Neutrophil (primary cell): Measurements from ENCODE around the gene FBXL17.

Experiments used
- H3K27ac ChIP-seq: fragments of 200-600 bp; sonication (generic); 2 replicates; pipeline ENCODE4 v1.5.1; 2016; ENCODE audit warnings: mild to moderate bottlenecking, moderate library complexity
- H3K27me3 ChIP-seq: fragments of 200-600 bp; sonication (generic); 2 replicates; pipeline ENCODE4 v1.6.0; 2016; ENCODE audit warnings: mild to moderate bottlenecking
- H3K36me3 ChIP-seq: fragments of 200-600 bp; sonication (generic); 2 replicates; pipeline ENCODE4 v1.5.1; 2017
- H3K4me1 ChIP-seq, 2 experiments: fragments of 200-600 bp in 1 of 2; sonication (generic) in 1 of 2; 1 replicate in 1 of 2; 2 replicates in 1 of 2; pipeline versions ENCODE4 v1.5.1 to v1.6.1; 2013 to 2016; ENCODE audit warnings: low read depth in 1 of 2, low read length in 1 of 2, mild to moderate bottlenecking in 1 of 2, moderate library complexity in 1 of 2; ENCODE audit not compliant: control insufficient read depth in 1 of 2, insufficient read depth in 1 of 2
- H3K4me3 ChIP-seq, 2 experiments: fragments of 200-600 bp in 1 of 2; sonication (generic) in 1 of 2; 1 replicate in 1 of 2; 2 replicates in 1 of 2; pipeline ENCODE4 v1.5.1; 2013 to 2016; ENCODE audit warnings: low read depth in 1 of 2, low read length in 1 of 2, mild to moderate bottlenecking in 1 of 2, moderate library complexity in 1 of 2
- H3K9me3 ChIP-seq: fragments of 200-600 bp; sonication (generic); 2 replicates; pipeline ENCODE4 v1.5.1; 2016
- CTCF ChIP-seq: fragments of 200-600 bp; sonication (generic); IDR thresholded peaks from 2 replicates; pipeline ENCODE4 v1.5.1; 2016; ENCODE audit warnings: antibody characterized with exemption

The FBXL17 gene

GRCh38 chr5:108109059-108109458 is 272.8 kb downstream of the FBXL17 start:
- Histone ChIP-seq H3K4me3 (no peak overlapping the region), H3K36me3 (no peaks in the 10 kb centered on the region)
- TF ChIP-seq CTCF, result no peak

GRCh38 chr5:108104448-108104847 is 277.4 kb downstream of the FBXL17 start:
- H3K27ac ChIP-seq, result no peak overlapping the region
- no peak for TF ChIP-seq CTCF
- H3K27me3 ChIP-seq, result no peaks in the 10 kb centered on the region
- no peaks in the 10 kb centered on the region for H3K9me3 ChIP-seq
- H3K4me3 ChIP-seq, result no peak overlapping the region
- no peaks in the 10 kb centered on the region for H3K36me3 ChIP-seq
- H3K4me1 ChIP-seq, result no peaks in the 10 kb centered on the region

More at GRCh38 chr5:108109059-108109458, 272.8 kb downstream of the FBXL17 start:
- Histone ChIP-seq H3K27me3 (no peaks in the 10 kb centered on the region), H3K9me3 (no peaks in the 10 kb centered on the region), H3K27ac (no peak overlapping the region), H3K4me1 (no peaks in the 10 kb centered on the region)

- Histone ChIP-seq H3K9me3 (no peaks in the 10 kb centered on the region), H3K4me1 (no peaks in the 10 kb centered on the region), H3K27me3 (no peaks in the 10 kb centered on the region), H3K27ac (no peak overlapping the region), H3K36me3 (no peaks in the 10 kb centered on the region), H3K4me3 (no peak overlapping the region)
- TF ChIP-seq CTCF, result no peak
These were observed 279.4 kb downstream of the FBXL17 start for GRCh38 chr5:108102463-108102862.

GRCh38 chr5:108101821-108102220 is 280.1 kb downstream of the FBXL17 start:
- no peaks in the 10 kb centered on the region for H3K4me1 ChIP-seq
- H3K9me3 ChIP-seq, result no peaks in the 10 kb centered on the region
- H3K27me3 ChIP-seq, result no peaks in the 10 kb centered on the region
- H3K4me3 ChIP-seq, result no peak overlapping the region
- H3K27ac ChIP-seq, result no peak overlapping the region
- no peaks in the 10 kb centered on the region for H3K36me3 ChIP-seq
- TF ChIP-seq CTCF, result no peak

- H3K36me3 ChIP-seq, result no peaks in the 10 kb centered on the region
- TF ChIP-seq CTCF, result no peak
- no peak overlapping the region for H3K27ac ChIP-seq
- H3K27me3 ChIP-seq, result no peaks in the 10 kb centered on the region
- H3K4me1 ChIP-seq, result no peaks in the 10 kb centered on the region
- H3K9me3 ChIP-seq, result no peaks in the 10 kb centered on the region
- H3K4me3 ChIP-seq, result no peak overlapping the region
These were observed 280.8 kb downstream of the FBXL17 start for GRCh38 chr5:108101130-108101529.

- Histone ChIP-seq H3K27me3 (no peaks in the 10 kb centered on the region), H3K27ac (no peak overlapping the region), H3K4me3 (no peak overlapping the region), H3K9me3 (no peaks in the 10 kb centered on the region), H3K36me3 (no peaks in the 10 kb centered on the region), H3K4me1 (no peaks in the 10 kb centered on the region)
- no peak for TF ChIP-seq CTCF
These were observed 287.1 kb downstream of the FBXL17 start for GRCh38 chr5:108094800-108095199.
